ENCODE results near the gene NUF2. TPM values are rescaled to one million over a fixed set of nuclear protein-coding genes. Genes with fewer than 3 reads are reported as not detected.

NUF2 gene
- total and polyA plus RNA-seq, 2 of the 4 experiments (the other 2 are of a cell fraction), result 13.0 to 18.5 TPM

DNA sequence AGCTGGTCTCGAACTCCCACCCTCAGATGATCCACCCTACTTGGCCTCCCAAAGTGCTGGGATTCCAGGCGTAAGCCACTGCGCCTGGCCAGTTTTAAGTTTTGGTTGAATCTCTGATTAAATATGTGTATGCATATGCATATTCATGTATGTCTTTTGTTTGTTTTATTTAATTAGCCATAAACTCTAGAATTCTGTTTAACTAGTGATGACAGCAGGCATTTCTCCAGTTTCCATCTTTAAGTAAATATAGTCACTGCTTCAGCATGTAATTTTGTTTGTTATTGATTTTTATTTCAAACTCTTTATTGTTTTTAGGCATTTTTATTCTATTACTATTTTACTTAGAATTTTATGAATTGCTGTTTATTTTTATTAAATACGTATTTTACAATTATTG lies 58.0 kb downstream of the NUF2 start:
- Histone ChIP-seq H3K79me1 (ENCODE audit: low read depth in 1 of 2, low read length in 2 of 2) (no peaks in the 10 kb centered on the region), H3K4me3 (ENCODE audit: insufficient read depth, low read depth, low read length) (no peak overlapping the region), H2AK9ac (replicated peaks; ENCODE audit: low read depth, low read length, poor library complexity) (no peak overlapping the region), H3K56ac (ENCODE audit: extremely low read depth, insufficient read depth, low read length) (no peak overlapping the region), H2AK5ac (ENCODE audit: low read depth, low read length) (no peak overlapping the region), H4K8ac (ENCODE audit: low read depth in 2 of 2, low read length in 2 of 2) (no peak overlapping the region), H3K36me3 (ENCODE audit: control insufficient read depth, insufficient read depth, low read length) (no peaks in the 10 kb centered on the region), H3K9me1 (ENCODE audit: insufficient read depth, low read length) (no peaks in the 10 kb centered on the region), H3K27ac (ENCODE audit: insufficient read depth, low read length) (no peak overlapping the region), H3K9ac (ENCODE audit: low read depth, low read length) (no peak overlapping the region), H3K4me2 (ENCODE audit: low read depth, low read length) (no peak overlapping the region), H4K20me1 (ENCODE audit: insufficient read depth, low read length) (no peaks in the 10 kb centered on the region), H4K91ac (ENCODE audit: insufficient read depth, low read depth, low read length) (no peak overlapping the region), H3K4ac (ENCODE audit: low read depth, low read length) (no peak overlapping the region), H4K5ac (ENCODE audit: low read depth, low read length) (no peak overlapping the region), H2BK20ac (ENCODE audit: low read depth, low read length) (no peak overlapping the region), H3K23ac (ENCODE audit: low read depth, low read length) (no peak overlapping the region), H3K18ac (ENCODE audit: low read depth, low read length) (no peak overlapping the region), H2BK120ac (ENCODE audit: low read depth, low read length) (no peak overlapping the region), H3K9me3 (ENCODE audit: control insufficient read depth, insufficient read depth, low read length) (no peaks in the 10 kb centered on the region), H3K14ac (replicated peaks; ENCODE audit: low read depth, low read length) (no peak overlapping the region), H2AFZ (replicated peaks; ENCODE audit: low read length, poor library complexity) (no peak overlapping the region), H3K4me1 (ENCODE audit: control insufficient read depth, insufficient read depth, low read length) (no peaks in the 10 kb centered on the region), H3K27me3 (ENCODE audit: control insufficient read depth, insufficient read depth, low read length) (no peaks in the 10 kb centered on the region), H2BK15ac (ENCODE audit: low read depth, low read length) (no peak overlapping the region), H2BK5ac (ENCODE audit: low read depth, low read length, poor library complexity, severe bottlenecking) (no peak overlapping the region)
- CTCF ChIA-PET, result no interaction called here
- TF ChIP-seq RFX5 (IDR thresholded peaks at IDR 0.05; ENCODE audit: low read depth, low read length), result no peak
- no peak for TF ChIP-seq NFE2L2 (IDR thresholded peaks at IDR 0.05; ENCODE audit: low read depth, low read length)
- TF ChIP-seq CTCF (conservative IDR thresholded peaks at IDR 0.05; ENCODE audit: low read depth, low read length), result no peak
- no peak for TF ChIP-seq MXI1 (IDR thresholded peaks at IDR 0.05; ENCODE audit: borderline replicate concordance, low read depth, low read length)
- no peak for TF ChIP-seq MAZ (IDR thresholded peaks at IDR 0.05; ENCODE audit: borderline replicate concordance, low read depth, low read length)
- TF ChIP-seq FOS (IDR thresholded peaks at IDR 0.05; ENCODE audit: low read depth, low read length), result no peak
- no peak for TF ChIP-seq RAD21 (IDR thresholded peaks at IDR 0.05; ENCODE audit: low read length)
- TF ChIP-seq SMC3 (IDR thresholded peaks at IDR 0.05; ENCODE audit: low read depth, low read length), result no peak
- no peak for TF ChIP-seq CEBPB (IDR thresholded peaks at IDR 0.05; ENCODE audit: low read depth, low read length)
- no peak for TF ChIP-seq BHLHE40 (IDR thresholded peaks at IDR 0.05; ENCODE audit: low read depth, low read length)
- no peak for TF ChIP-seq MAFK (IDR thresholded peaks at IDR 0.05; ENCODE audit: low read depth, low read length)
- TF ChIP-seq POLR2A (IDR thresholded peaks at IDR 0.05; ENCODE audit: low read depth, low read length), result no peak
- TF ChIP-seq CHD1 (IDR thresholded peaks at IDR 0.05; ENCODE audit: low read depth, low read length), result no peak
- dilution Hi-C loops (cut with HindIII; ENCODE audit: low sequenced_read_pairs, unreplicated experiment), result no loop called here
- POLR2A ChIA-PET (ENCODE audit: unreplicated experiment), result no interaction called here
- in situ Hi-C loops (cut with MboI; ENCODE audit: low sequenced_read_pairs), result no loop called here
- no TSS peak for BruUV-seq (replicated peaks)
- no peak for ATAC-seq (ENCODE audit: low read depth)
- whole genome bisulfite sequencing, 2 experiments (ENCODE audit: extremely low coverage in 2 of 2, insufficient read length in 1 of 2), result no CpG with 5 or more reads among the region's 4 CpGs
- no peak for DNase-seq
- intact Hi-C loops (cut with micrococcal nuclease), result no loop called here
